CD4-positive, alpha-beta T cell treated with Interferon gamma for 1 hour (primary cell): ENCODE measurements around the gene C20orf144.
"Not testable (repeated sequence)": the region's sequence is repeated elsewhere in the genome, so short reads cannot be mapped to it uniquely, and the experiment has no call there.

Source experiments
- DNase-seq: peaks from one replicate; pipeline ENCODE4 v3.0.0-alpha.2; 2020

C20orf144 gene

GRCh38 chr20:33697129-33697528 lies 35.0 kb downstream of the C20orf144 start:
- no peak for DNase-seq

GRCh38 chr20:33698966-33699365 lies 36.8 kb downstream of the C20orf144 start:
- not testable (repeated sequence) for DNase-seq

- DNase-seq: not testable (repeated sequence)
Measured at GRCh38 chr20:33700696-33701441, 38.7 kb downstream of the C20orf144 start.

GRCh38 chr20:33701629-33702450 lies 39.7 kb downstream of the C20orf144 start:
- DNase-seq: no peak

- DNase-seq: no peak
Measured at GRCh38 chr20:33702861-33703260, 40.7 kb downstream of the C20orf144 start.

- DNase-seq: no peak
Measured at GRCh38 chr20:33703498-33704137, 41.5 kb downstream of the C20orf144 start.

- no peak for DNase-seq
Measured at GRCh38 chr20:33704197-33704924, 42.2 kb downstream of the C20orf144 start.

GRCh38 chr20:33707668-33708067 lies 45.5 kb downstream of the C20orf144 start:
- DNase-seq: no peak

GRCh38 chr20:33709398-33709797 lies 47.3 kb downstream of the C20orf144 start:
- no peak for DNase-seq

- DNase-seq: no peak
Measured at GRCh38 chr20:33709905-33710541, 47.9 kb downstream of the C20orf144 start.

- no peak for DNase-seq
Measured at GRCh38 chr20:33710681-33711445, 48.7 kb downstream of the C20orf144 start.

- no peak for DNase-seq
Measured at GRCh38 chr20:33711446-33711738, 49.3 kb downstream of the C20orf144 start.
